HepG2 (cell line): ENCODE data around the gene C17orf75. TPM values are rescaled to one million over a fixed set of nuclear protein-coding genes. Genes with fewer than 3 reads are reported as not detected.

Experiments
- ATF4 ChIP-seq, 2 experiments: fragments of 450-650 bp in 1 of 2; sonication (generic) in 1 of 2; formaldehyde crosslinking; IDR thresholded peaks; 2 replicates each; pipeline versions ENCODE4 v1.5.0 to v1.8.0; 2020 to 2022; ENCODE audit warnings: mild to moderate bottlenecking in 1 of 2, missing genetic modification reagents in 1 of 2
- CAMTA2 ChIP-seq: sonication (generic); formaldehyde crosslinking; IDR thresholded peaks from 2 replicates; pipeline ENCODE4 v1.4.0; 2020; ENCODE audit warnings: mild to moderate bottlenecking, missing genetic modification reagents, borderline replicate concordance
- CCAR2 ChIP-seq: fragments of 200-400 bp; formaldehyde crosslinking; optimal IDR thresholded peaks from 2 replicates; pipeline ENCODE3; 2018; ENCODE audit warnings: low read depth, mild to moderate bottlenecking, low read length, moderate library complexity
- CREM ChIP-seq, 2 experiments: sonication (generic) in 1 of 2; formaldehyde crosslinking in 1 of 2; IDR thresholded peaks; 2 replicates each; pipeline versions ENCODE4 v1.4.0 to v1.6.1; 2016 to 2020; ENCODE audit warnings: antibody characterized with exemption in 1 of 2, mild to moderate bottlenecking in 1 of 2, missing genetic modification reagents in 1 of 2
- CSRNP2 ChIP-seq: sonication (generic); formaldehyde crosslinking; conservative IDR thresholded peaks from 2 replicates; pipeline ENCODE4 v1.8.0; 2022; ENCODE audit warnings: low read depth, missing genetic modification reagents
- ETV5 ChIP-seq: IDR thresholded peaks from 2 replicates; pipeline ENCODE4 v1.6.1; 2018; ENCODE audit warnings: missing biosample characterization, missing genetic modification reagents, inconsistent platforms, borderline replicate concordance
- FOXO4 ChIP-seq: sonication (generic); formaldehyde crosslinking; conservative IDR thresholded peaks from 2 replicates; pipeline ENCODE4 v1.8.1; 2023; ENCODE audit warnings: missing genetic modification reagents
- LRRFIP1 ChIP-seq: sonication (generic); formaldehyde crosslinking; conservative IDR thresholded peaks from 2 replicates; pipeline ENCODE4 v1.4.0; 2020; ENCODE audit warnings: missing genetic modification reagents
- MBNL3 ChIP-seq: fragments of 250-450 bp; sonication (Bioruptor Pico); conservative IDR thresholded peaks from 2 replicates; pipeline ENCODE4 v1.8.0; 2022; ENCODE audit warnings: mild to moderate bottlenecking, inconsistent platforms
- NPAS2 ChIP-seq: sonication (generic); formaldehyde crosslinking; IDR thresholded peaks from 2 replicates; pipeline ENCODE4 v1.8.0; 2022; ENCODE audit warnings: mild to moderate bottlenecking, missing genetic modification reagents, borderline replicate concordance
- NR2C2 ChIP-seq: sonication (generic); formaldehyde crosslinking; IDR thresholded peaks from 2 replicates; pipeline ENCODE4 v1.4.0; 2020; ENCODE audit warnings: missing genetic modification reagents, mild to moderate bottlenecking, moderate library complexity, borderline replicate concordance
- PAX8 ChIP-seq: sonication (generic); formaldehyde crosslinking; IDR thresholded peaks from 2 replicates; pipeline ENCODE4 v1.8.0; 2022; ENCODE audit warnings: mild to moderate bottlenecking, missing genetic modification reagents, borderline replicate concordance
- PHF21A ChIP-seq: sonication (generic); formaldehyde crosslinking; IDR thresholded peaks from 2 replicates; pipeline ENCODE4 v1.5.0; 2020; ENCODE audit warnings: mild to moderate bottlenecking, missing genetic modification reagents
- U2AF1 ChIP-seq: fragments of 200-400 bp; formaldehyde crosslinking; optimal IDR thresholded peaks from 2 replicates; pipeline ENCODE3; 2017; ENCODE audit warnings: mild to moderate bottlenecking, low read depth, low read length
- ZBTB2 ChIP-seq: sonication (generic); formaldehyde crosslinking; IDR thresholded peaks from 2 replicates; pipeline ENCODE4 v1.8.0; 2022; ENCODE audit warnings: low read depth, missing genetic modification reagents
- ZFP82 ChIP-seq: sonication (generic); formaldehyde crosslinking; IDR thresholded peaks from 2 replicates; pipeline ENCODE4 v1.5.1; 2020; ENCODE audit warnings: mild to moderate bottlenecking, missing genetic modification reagents, borderline replicate concordance
- ZNF207 ChIP-seq: fragments of 450-650 bp; IDR thresholded peaks from 2 replicates; pipeline ENCODE4 v1.6.1; 2016; ENCODE audit warnings: antibody characterized with exemption, borderline replicate concordance
- ZNF451 ChIP-seq: sonication (generic); formaldehyde crosslinking; IDR thresholded peaks from 2 replicates; pipeline ENCODE4 v1.5.0; 2020; ENCODE audit warnings: mild to moderate bottlenecking, missing genetic modification reagents
- ZNF589 ChIP-seq: sonication (generic); formaldehyde crosslinking; conservative IDR thresholded peaks from 2 replicates; pipeline ENCODE4 v1.8.0; 2022; ENCODE audit warnings: mild to moderate bottlenecking, moderate library complexity, missing genetic modification reagents
- ZNF75D ChIP-seq: sonication (generic); formaldehyde crosslinking; IDR thresholded peaks from 2 replicates; pipeline ENCODE4 v1.8.1; 2023; ENCODE audit warnings: missing genetic modification reagents, mild to moderate bottlenecking, borderline replicate concordance
- ZSCAN31 ChIP-seq: sonication (generic); formaldehyde crosslinking; IDR thresholded peaks from 2 replicates; pipeline ENCODE4 v1.5.0; 2020; ENCODE audit warnings: low read depth, mild to moderate bottlenecking, missing genetic modification reagents
- polyA plus RNA-seq, 8 experiments: library from polyadenylated mRNA; depleted of rRNA in 3 of 8; stranded (reverse) in 7 of 8; unstranded in 1 of 8; fragments of >200 nt; fragmentation: Illumina TruSeq in 4 of 8; extraction: Trizol in 4 of 8; gene quantifications; 2 replicates each; pipeline versions ENCODE4 v1.2.1 to v1.2.3, GENCODE V29; 2011 to 2016; ENCODE audit warnings: low read depth in 4 of 8, missing spikeins in 1 of 8, mixed read lengths in 1 of 8; ENCODE audit not compliant: insufficient read depth in 1 of 8
- total RNA-seq, 5 experiments: library from RNA; depleted of rRNA; stranded (reverse); fragments of >200 nt; fragmentation: Illumina TruSeq; extraction: Trizol; gene quantifications; 2 replicates each; pipeline ENCODE4 v1.2.3, GENCODE V29; 2016; ENCODE audit warnings: low read depth in 1 of 5

C17orf75 gene
- total and polyA plus RNA-seq, 2 of the 13 experiments (the other 11 are each of a cell fraction or from before 2014, with no cell fraction given) = 16.2 to 33.0 TPM

- peak; percentile 94 for TF ChIP-seq PHF21A
- TF ChIP-seq ZBTB2 (CRISPR knock-in tag) = no peak
- TF ChIP-seq MBNL3 (CRISPR knock-in tag) = no peak
- peak; percentile 58; the same call in 1 of the 2 replicates for TF ChIP-seq CREM (IDR thresholded peaks at IDR 0.05)
- no peak for TF ChIP-seq CREM (CRISPR knock-in tag; IDR thresholded peaks at IDR 0.05)
- TF ChIP-seq NR2C2 = peak; percentile 87
- no peak for TF ChIP-seq ZNF207
- TF ChIP-seq LRRFIP1 (CRISPR knock-in tag) = no peak
- no peak for TF ChIP-seq ZFP82 (CRISPR knock-in tag)
- TF ChIP-seq U2AF1 = no peak
- no peak for TF ChIP-seq ZSCAN31 (CRISPR knock-in tag)
- TF ChIP-seq PAX8 (CRISPR knock-in tag) = no peak
- peak; percentile 45; the same call in 1 of the 2 replicates for TF ChIP-seq ETV5 (CRISPR knock-in tag)
- TF ChIP-seq ZNF589 = no peak
- TF ChIP-seq NPAS2 (CRISPR knock-in tag) = no peak
- TF ChIP-seq ZNF75D = no peak
- no peak for TF ChIP-seq CSRNP2 (CRISPR knock-in tag)
- no peak for TF ChIP-seq CAMTA2 (CRISPR knock-in tag)
- no peak for TF ChIP-seq ZNF451 (CRISPR knock-in tag)
- no peak for TF ChIP-seq CCAR2
- no peak for TF ChIP-seq ATF4 (CRISPR knock-in tag; IDR thresholded peaks at IDR 0.05)
- no peak for TF ChIP-seq FOXO4 (CRISPR knock-in tag)
These were observed 38.9 kb downstream of the C17orf75 start (continued) for GRCh38 chr17:32302860-32303649.
